GM19397 (cell line): ENCODE measurements around the gene MYH8.

Source experiments
- ATAC-seq: cut with Tn5 transposase; IDR thresholded peaks from one replicate; pipeline ENCODE4 v1.9.1; 2021; ENCODE audit warnings: mild to moderate bottlenecking, moderate library complexity; ENCODE audit not compliant: unreplicated experiment

Gene MYH8

GRCh38 chr17:10421900-10422542, at the start of gene MYH8:
MYH8 (minus strand) TSS chr17:10421950; CDS start chr17:10420227, 1,723 bp downstream.
- ATAC-seq: no peak

GRCh38 chr17:10469459-10469858, 47.7 kb upstream of the MYH8 start, which contains the start of gene MYH4:
MYH4 (minus strand) TSS chr17:10469559; CDS start chr17:10466745, 2,814 bp downstream.
- ATAC-seq: no peak

- ATAC-seq: no peak
Observed at GRCh38 chr17:10463402-10463801, 41.7 kb upstream of the MYH8 start.

- ATAC-seq: no peak
Observed at GRCh38 chr17:10460062-10460461, 38.3 kb upstream of the MYH8 start.

- ATAC-seq: no peak
Observed at GRCh38 chr17:10458701-10459100, 37.0 kb upstream of the MYH8 start.

GRCh38 chr17:10457952-10458351, 36.2 kb upstream of the MYH8 start:
- ATAC-seq: no peak

- no peak for ATAC-seq
Observed at GRCh38 chr17:10447026-10447931, 25.5 kb upstream of the MYH8 start.

GRCh38 chr17:10439816-10440215, 18.1 kb upstream of the MYH8 start:
- ATAC-seq: no peak

DNA sequence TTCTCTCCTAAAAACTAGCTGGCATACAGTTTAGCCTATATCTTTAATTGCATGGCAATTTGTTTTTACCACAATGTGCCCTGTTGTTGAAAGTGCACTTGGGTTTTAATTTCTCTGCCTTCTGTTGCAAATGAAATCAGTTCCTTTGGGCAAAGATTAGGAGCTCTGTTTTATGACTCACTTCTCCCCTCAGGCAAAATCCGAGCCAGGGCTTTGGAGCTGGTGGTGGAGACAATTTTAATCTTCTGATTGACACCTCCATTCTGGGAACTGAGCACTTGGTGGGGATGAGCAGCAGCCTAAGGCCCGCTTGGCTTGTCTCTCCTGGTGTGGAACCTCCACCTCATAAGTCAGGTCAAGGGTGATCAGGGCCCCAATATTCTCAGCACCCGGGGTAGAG, 13.3 kb upstream of the MYH8 start:
- no peak for ATAC-seq

GRCh38 chr17:10429421-10430045, 7.8 kb upstream of the MYH8 start:
- no peak for ATAC-seq

DNA sequence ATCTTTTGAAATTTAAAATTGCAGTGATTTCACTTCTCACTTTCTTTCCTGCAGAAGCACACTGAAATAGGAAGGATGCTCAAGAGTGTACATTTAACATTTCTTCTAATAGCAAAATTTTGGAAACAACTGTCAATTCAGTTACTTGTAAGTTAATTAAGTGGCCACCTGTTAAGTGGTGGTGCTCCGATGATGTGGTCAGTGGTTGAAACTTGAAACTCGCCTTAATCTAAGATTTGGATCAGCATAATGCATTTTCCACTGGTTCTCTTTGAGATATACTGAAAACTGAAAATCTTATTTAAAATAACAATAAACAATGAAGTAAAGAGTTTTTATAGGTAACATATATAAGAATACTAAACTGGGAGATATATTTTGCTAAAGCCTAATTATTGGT, 7.0 kb upstream of the MYH8 start:
- no peak for ATAC-seq

- ATAC-seq: no peak
Observed at GRCh38 chr17:10421211-10421610, 539 bp downstream of the MYH8 start.

GRCh38 chr17:10420811-10421210, 939 bp downstream of the MYH8 start:
- no peak for ATAC-seq

- no peak for ATAC-seq
Observed at GRCh38 chr17:10417431-10417830, 4.3 kb downstream of the MYH8 start.

GRCh38 chr17:10415161-10415560, 6.6 kb downstream of the MYH8 start:
- ATAC-seq: no peak

GRCh38 chr17:10403589-10403988, 18.2 kb downstream of the MYH8 start:
- no peak for ATAC-seq

GRCh38 chr17:10398352-10398751, 23.4 kb downstream of the MYH8 start:
- ATAC-seq: no peak

GRCh38 chr17:10396524-10397163, 25.1 kb downstream of the MYH8 start:
- no peak for ATAC-seq

DNA sequence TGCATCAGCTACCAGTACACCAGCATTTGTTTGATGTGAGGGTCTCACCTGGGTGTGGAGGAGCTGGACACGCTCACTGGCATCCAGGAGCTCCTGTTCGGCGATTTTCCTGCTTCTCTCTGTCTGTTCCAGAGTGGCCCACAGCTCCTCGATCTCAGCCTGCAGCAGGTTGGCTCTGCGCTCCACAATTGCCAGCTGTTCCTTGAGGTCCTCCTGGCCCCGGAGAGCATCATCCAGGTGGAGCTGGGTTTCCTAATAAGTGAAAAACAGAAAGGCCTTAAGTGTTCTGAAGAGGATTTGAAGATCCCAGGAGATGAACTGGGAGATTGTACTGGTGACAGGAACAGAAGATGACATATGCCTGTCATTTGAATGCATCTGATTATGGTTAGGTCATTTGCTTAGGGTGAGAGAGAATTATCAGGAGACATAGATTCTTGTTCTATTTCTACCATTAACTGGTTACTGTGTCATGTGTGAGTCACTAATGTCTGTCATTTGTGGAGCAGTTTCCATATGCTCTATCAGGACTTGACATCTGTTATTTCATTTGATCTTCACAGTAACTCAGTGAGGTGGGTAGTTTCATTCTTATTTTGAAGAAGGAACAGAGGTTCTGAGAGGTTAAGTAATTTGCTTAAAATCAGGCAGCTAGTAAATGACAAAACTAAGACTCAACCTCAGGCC, 27.4 kb downstream of the MYH8 start:
- no peak for ATAC-seq

GRCh38 chr17:10392880-10393279, 28.9 kb downstream of the MYH8 start:
- ATAC-seq: no peak

DNA sequence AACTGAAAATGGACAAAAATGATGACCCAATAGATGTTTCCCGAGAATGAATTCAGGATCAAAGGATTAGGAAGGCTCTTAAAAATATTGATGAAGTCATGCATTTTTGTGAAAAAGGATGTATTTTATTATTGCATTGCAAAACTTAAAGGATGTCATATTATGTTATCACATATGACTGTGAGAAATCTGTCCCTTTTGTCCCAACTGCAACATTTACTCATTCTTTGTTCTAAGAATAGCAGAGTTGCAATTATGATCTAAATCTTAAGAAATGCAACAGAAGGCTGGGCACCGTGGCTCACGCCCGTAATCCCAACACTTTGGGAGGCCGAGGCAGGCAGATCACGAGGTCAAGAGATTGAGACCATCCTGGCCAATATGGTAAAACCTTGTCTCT, 35.9 kb downstream of the MYH8 start:
- no peak for ATAC-seq
